ENCODE measurements around the gene SNX2.

The SNX2 gene, protein sequence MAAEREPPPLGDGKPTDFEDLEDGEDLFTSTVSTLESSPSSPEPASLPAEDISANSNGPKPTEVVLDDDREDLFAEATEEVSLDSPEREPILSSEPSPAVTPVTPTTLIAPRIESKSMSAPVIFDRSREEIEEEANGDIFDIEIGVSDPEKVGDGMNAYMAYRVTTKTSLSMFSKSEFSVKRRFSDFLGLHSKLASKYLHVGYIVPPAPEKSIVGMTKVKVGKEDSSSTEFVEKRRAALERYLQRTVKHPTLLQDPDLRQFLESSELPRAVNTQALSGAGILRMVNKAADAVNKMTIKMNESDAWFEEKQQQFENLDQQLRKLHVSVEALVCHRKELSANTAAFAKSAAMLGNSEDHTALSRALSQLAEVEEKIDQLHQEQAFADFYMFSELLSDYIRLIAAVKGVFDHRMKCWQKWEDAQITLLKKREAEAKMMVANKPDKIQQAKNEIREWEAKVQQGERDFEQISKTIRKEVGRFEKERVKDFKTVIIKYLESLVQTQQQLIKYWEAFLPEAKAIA

DNA sequence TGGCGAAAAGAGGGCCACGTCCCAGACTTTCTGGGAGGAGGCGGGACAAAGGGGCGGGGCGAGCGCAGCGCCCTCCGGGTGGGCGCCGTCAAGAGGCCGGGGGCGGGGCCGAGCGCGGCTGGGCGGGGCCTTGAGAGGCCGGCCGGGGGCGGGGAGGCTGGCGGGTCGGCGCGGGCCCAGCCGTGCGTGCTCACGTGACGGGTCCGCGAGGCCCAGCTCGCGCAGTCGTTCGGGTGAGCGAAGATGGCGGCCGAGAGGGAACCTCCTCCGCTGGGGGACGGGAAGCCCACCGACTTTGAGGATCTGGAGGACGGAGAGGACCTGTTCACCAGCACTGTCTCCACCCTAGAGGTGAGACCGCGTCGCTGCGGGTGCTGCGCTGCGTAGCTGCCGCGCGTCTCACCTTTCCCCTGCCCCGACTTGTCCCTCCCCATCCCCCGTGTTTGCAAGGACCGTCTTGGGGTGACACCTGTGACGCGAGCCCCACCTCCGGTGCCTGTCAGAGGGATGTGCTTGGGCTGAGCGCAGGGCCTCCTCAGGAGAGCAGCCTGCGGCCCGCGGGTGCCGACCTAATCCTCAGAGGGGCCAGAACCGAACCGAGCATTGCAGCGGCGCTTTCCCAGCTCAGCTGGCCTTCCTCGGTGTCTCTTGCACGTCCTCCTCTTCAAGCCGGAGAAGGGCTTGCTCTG is at the start of gene SNX2:
Gene SNX2 (plus strand): TSS at position 220 of the 689 bp plus-strand sequence. CDS start 24 bp downstream, at position 244.
- TF ChIP-seq POLR2A (IDR thresholded peaks at IDR 0.05; ENCODE audit: low read depth, low read length): peak; percentile 85
- DNase-seq (ENCODE audit: insufficient read length, low spot score): peak; percentile 69
- FAIRE-seq: no peak

DNA sequence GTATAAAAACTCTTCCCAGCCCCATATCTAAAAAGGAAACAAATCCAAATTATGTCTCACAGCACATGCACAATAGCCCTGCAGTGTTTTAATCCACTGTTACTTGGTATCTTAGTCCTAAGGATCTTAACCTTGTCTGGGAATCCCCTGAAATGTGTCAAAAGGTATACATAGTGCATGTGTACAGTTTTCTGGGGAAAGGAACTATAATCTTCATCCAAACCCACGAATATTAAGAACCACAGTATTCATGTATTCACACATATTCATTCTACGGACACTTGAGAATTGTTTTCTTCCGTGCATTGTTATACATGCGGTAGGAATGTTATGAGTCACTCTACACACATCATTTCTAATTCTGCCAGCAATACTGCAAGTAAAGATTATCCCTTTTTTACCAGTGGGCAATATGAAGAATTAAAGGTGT is 47.8 kb upstream of the SNX2 start:
- no peak for TF ChIP-seq POLR2A (IDR thresholded peaks at IDR 0.05; ENCODE audit: low read depth, low read length)
- FAIRE-seq: peak; percentile 98
- peak; percentile 37 for DNase-seq (ENCODE audit: insufficient read length, low spot score)

DNA sequence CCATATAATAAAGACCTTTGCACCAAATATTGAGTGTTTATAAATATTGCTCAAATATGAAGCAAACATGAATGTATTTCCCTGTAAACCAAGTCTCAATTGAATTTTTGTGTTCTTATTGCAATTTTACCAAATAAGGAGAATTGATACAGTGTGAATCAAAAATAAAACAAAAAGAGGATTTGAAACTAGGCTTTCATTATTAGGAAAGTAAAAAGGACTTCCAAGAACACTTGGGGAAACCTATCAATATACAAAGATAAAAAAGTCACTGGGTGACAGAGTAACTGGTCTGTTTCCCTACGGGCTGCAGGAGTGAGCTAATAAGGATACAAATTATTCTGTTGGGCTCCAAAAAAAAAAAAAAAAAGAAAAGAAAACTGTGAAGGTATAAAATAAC is 44.8 kb upstream of the SNX2 start:
- TF ChIP-seq POLR2A (IDR thresholded peaks at IDR 0.05; ENCODE audit: low read depth, low read length): no peak
- DNase-seq (ENCODE audit: insufficient read length, low spot score): no peak
- no peak for FAIRE-seq

DNA sequence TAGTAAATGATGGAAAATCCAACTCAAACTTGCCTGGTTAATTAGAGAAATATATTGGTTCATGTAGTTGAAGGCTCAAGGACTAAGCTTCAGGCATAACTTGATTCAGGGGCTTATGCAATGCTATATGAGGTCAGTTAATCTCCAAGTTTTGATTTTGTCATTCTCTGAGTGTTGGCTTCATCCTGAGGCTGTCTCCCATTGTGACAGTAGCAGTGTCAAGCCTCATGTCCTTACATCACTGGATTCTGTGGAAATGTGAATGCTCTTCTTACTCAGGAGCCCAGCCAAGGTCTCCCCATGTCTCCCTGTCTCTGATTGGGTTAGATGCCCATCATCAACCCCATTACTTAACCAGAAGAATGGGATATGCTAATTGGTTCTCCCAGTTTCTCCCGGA is 44.4 kb upstream of the SNX2 start:
- DNase-seq (ENCODE audit: insufficient read length, low spot score) (no peak), FAIRE-seq (no peak)
- no peak for TF ChIP-seq POLR2A (IDR thresholded peaks at IDR 0.05; ENCODE audit: low read depth, low read length)

DNA sequence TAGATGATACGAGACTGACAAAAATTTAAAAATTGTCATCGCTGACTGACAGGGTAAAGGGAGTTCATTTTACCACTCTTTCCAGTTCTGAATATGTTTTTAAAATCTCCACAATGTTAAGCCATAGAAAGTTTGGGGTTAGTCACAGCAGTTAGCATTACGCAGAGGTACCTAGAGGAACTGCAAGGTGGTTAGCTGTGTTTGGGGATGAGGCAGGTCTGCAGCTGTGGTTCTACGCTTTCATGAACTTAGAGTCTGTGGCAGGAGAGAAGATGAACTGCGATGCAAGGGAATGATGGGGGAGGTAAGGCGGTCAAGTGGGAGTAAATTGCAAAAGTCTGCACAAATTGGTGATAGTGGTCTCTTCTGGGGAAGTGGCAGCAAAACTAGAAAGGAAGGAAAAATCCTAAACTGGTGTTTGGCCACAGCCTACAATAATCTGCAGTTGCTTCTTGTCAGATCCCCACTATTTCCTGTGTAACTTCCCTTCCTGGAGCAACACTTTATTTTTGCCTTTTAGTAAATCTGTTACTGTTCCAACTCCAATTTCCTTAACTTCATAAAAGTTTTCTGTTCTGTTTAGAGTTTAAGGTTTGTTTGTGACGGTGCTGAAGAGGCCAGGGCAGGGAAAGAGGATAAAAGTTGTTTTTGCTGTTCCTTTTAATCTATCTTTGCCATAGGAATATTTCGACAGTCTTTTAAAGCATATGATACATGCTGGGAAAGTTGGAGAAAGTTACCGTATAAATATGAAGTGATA is 38.6 kb upstream of the SNX2 start:
- DNase-seq (ENCODE audit: insufficient read length, low spot score): no peak
- no peak for FAIRE-seq

DNA sequence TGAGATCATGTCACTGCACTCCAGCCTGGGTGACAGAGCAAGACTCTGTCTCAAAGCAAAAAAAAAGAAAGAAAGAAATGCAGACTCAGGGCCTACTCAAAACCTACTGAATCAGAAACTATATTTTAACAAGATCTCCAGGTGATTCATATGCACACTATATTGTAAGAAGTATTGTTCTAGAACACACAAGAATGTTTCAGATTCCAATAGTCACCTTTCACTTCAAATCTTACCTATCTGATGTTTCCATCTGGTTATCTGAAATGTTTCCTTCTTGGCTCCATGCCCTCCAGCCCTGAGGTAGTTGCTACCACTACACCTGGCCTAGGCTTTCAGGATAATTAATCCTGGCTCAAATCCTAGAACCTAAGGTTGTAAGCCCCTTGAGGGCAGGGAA is 36.8 kb upstream of the SNX2 start:
- FAIRE-seq: no peak
- TF ChIP-seq POLR2A (IDR thresholded peaks at IDR 0.05; ENCODE audit: low read depth, low read length): no peak
- DNase-seq (ENCODE audit: insufficient read length, low spot score): no peak

More for the DNA sequence above, 38.6 kb upstream of the SNX2 start:
- no peak for TF ChIP-seq POLR2A (IDR thresholded peaks at IDR 0.05; ENCODE audit: low read depth, low read length)

DNA sequence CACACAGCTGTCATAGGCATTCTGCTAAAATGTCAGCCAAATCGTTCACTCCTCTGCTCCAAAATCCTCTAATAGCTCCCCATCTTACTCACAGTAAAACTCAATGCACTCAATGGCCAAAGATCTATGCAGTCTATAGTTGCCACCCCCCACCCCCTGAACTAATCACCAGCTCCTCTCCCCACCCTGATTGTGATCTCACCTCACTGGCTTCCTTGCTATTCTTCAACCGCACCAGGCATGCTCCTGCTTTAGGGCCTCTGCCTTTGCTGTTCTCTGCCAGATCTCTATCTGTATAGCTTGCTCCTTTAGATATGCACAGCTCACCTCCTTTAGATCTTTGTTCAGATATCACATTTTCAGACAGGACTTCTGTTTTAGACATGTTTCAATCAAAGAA is 33.2 kb upstream of the SNX2 start:
- no peak for TF ChIP-seq POLR2A (IDR thresholded peaks at IDR 0.05; ENCODE audit: low read depth, low read length)
- FAIRE-seq (no peak), DNase-seq (ENCODE audit: insufficient read length, low spot score) (no peak)

DNA sequence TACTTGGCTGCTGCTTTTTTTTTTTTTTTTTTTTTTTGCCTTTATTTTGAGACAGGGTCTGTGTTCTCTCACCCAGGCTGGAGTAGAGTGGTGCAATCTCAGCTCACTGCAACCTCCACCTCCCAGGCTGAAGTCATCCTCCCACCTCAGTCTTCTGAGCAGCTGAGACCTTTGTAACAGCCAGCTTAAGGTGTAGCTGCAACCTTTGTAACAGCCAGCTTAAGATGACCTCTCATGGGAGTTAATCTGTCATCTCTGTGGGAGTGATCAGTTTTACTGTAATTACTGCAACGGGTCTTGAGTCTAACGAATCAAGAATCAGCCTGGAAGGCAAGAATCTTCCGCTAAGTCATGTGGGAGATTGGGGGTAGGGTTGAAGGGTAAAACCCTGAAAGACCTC is 31.6 kb upstream of the SNX2 start:
- DNase-seq (ENCODE audit: insufficient read length, low spot score) (no peak), FAIRE-seq (no peak)
- no peak for TF ChIP-seq POLR2A (IDR thresholded peaks at IDR 0.05; ENCODE audit: low read depth, low read length)

DNA sequence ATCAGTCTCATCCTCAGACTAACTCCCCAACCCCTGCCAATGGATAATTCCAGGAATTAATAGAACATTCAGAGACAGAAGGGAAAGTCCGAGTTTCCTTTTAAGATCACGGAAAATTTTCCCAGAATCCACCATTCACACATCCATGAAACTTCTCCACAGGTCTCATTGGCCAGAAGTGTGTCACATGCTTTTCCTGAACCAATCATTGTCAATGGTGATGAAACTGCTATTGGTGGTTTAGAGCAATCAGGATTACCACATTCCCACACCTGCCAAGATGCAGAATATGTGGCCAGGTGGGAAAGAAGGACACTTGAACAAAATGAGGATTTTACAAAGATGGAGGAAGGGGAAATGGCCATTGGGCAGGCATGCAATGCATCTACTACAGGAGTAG is 29.3 kb upstream of the SNX2 start:
- TF ChIP-seq POLR2A (IDR thresholded peaks at IDR 0.05; ENCODE audit: low read depth, low read length): no peak
- DNase-seq (ENCODE audit: insufficient read length, low spot score) (no peak), FAIRE-seq (no peak)

DNA sequence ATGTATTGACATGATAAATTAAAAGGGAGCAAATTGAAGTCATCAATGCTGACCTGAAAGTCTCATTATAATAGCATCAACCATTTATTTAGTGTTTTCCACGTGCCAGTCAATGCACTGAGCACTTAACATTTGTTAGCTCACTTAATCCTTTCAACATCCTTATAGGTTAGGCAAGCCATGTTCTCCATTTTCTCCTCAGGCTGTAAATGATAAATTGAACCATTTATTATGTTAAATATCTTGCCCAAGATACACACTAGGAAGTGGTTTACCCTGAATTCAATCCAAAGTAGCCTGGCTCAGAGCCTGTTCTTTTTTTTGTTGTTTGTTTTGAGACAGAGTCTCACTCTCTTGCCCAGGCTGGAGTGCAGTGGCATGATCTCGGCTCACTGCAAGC is 25.0 kb upstream of the SNX2 start:
- DNase-seq (ENCODE audit: insufficient read length, low spot score) (no peak), FAIRE-seq (no peak)
- no peak for TF ChIP-seq POLR2A (IDR thresholded peaks at IDR 0.05; ENCODE audit: low read depth, low read length)

DNA sequence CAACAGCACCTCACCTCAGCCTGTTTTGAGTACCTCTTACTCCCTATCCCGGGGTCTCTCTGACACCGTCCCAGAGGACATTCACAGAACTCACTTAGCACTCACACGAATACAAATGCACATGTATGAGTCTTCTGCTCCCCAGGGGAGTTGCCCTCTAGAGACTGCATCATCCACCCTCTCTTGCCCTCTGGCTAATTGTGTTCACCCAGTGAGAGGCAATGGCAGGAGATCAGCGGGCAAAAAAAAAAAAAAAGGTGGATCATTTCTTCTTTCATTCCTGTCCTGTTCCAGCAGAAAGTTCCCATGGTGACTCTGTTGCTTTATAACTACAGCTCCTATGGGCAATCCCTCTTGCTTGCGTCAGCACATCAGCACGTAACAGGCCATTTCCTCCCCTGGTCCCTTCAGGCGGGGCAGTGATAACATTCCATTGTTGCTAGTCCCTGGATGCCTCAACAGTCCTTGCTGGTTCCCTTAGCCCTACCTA is 23.5 kb upstream of the SNX2 start:
- TF ChIP-seq POLR2A (IDR thresholded peaks at IDR 0.05; ENCODE audit: low read depth, low read length): no peak
- DNase-seq (ENCODE audit: insufficient read length, low spot score) (peak; percentile 42), FAIRE-seq (peak; percentile 78)

DNA sequence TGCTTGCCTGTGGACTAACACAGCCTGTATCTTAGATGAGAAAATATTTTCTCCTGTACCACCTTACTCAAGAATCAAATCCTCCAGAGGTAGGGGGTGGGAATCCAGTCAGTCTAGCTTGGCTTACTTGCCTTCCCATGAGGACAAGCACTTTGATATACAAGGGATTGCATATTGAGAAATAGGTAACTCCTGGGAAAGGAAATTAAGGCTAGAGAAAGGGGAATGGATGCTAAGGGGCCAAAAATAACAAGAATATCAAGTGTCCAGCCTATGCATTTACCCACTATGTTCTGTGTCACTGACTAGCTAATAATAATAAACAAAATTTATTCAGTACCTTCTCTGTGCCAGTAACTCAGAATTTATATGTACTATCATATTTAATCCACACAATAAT is 21.4 kb upstream of the SNX2 start:
- no peak for DNase-seq (ENCODE audit: insufficient read length, low spot score)
- no peak for TF ChIP-seq POLR2A (IDR thresholded peaks at IDR 0.05; ENCODE audit: low read depth, low read length)
- no peak for FAIRE-seq

DNA sequence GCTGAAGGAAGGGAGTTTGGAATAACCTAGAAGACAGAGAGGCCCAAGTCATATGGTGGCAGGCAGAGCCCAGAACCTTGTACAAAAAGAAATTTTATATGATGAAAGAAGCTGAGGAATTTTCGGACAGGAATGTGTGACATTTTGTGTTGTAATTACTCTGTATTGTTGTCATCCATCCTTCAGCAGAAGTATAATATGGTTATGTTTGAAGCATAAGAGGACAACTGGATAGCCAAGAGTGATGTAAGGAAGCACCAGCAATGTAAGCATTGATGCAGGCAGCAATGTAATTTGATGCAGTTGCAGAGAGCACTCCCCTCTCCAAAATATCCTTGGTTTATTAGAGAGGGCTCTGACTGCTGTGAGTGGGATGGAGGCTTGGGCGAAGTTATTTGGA is 19.1 kb upstream of the SNX2 start:
- no peak for DNase-seq (ENCODE audit: insufficient read length, low spot score)
- no peak for TF ChIP-seq POLR2A (IDR thresholded peaks at IDR 0.05; ENCODE audit: low read depth, low read length)

More for the DNA sequence above, 19.1 kb upstream of the SNX2 start:
- no peak for FAIRE-seq

Data from H54 (cell line).